ENCODE data around the gene LZTS2.

DNA sequence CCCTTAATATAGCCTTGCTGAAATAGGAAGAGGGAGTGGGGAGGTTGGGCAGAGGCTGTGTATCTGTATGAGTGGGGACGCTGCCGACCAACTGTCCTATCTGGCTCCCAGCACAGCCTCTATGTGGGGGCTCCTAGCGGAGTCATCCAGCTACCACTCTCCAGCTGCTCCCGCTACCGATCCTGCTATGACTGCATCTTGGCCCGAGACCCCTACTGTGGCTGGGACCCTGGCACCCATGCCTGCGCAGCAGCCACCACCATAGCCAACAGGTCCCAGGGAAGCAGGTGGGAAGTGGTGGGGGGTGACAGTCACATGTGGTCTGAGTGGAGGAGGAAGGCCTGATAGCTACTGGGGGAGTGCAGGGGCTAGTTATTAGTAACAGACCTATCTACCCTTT lies 18.9 kb upstream of the LZTS2 start:
- TF ChIP-seq POLR2AphosphoS5 (IDR thresholded peaks at IDR 0.05; ENCODE audit: low read depth) (no peak), CTCF (IDR thresholded peaks at IDR 0.05; ENCODE audit: insufficient read depth, low read length) (no peak), REST (IDR thresholded peaks at IDR 0.05; ENCODE audit: insufficient replicate concordance, low read depth) (no peak)
